ENCODE results near the gene CGB2. TPM values are rescaled to one million over a fixed set of nuclear protein-coding genes. Genes with fewer than 3 reads are reported as not detected.

Gene CGB2
- total and polyA plus RNA-seq, 4 experiments from 2014 or later = not detected

DNA sequence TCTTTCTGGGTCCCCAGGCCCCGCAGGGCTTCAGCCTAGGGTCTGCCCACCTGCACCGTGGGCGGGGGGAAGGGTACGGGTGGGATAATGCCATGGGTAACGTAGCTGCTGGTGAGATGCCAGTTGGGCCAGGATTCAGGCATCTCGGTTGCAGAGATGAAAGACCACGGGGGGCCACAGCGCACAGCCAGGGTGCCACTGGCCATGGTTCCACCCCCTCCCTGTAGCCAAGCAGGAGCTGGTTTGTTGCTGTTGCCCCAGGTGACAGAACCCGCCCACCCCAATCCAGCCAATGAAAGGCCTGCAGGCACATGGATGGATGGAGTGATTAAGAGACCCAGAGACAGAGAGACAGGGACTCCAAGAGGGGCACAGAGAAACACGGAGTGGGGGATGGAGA lies 26.9 kb downstream of the CGB2 start:
- intact Hi-C loops (cut with micrococcal nuclease) = loop anchor here (10.0 kb wide), 1 partner anchor 64 kb away; the partner anchor contains the start of genes GYS1 and RUVBL2
- no peak overlapping the region for H3K27ac Mint-ChIP-seq
- ChIA-PET POLR2A (ENCODE audit: partially characterized antibody) (interaction anchor here (2.1 kb wide), 1 partner anchor 65 kb away, joined by 8 read pairs; the partner anchor contains the start of genes GYS1 and RUVBL2), CTCF (ENCODE audit: partially characterized antibody) (no interaction called here)
- no peak overlapping the region for H3K27ac ChIP-seq (ENCODE audit: low read depth, low read length)
- peaks cover 0 to 3% (median 0%) of the 10 kb centered on the region in 8 donors for H3K9me3 Mint-ChIP-seq
- H3K4me1 ChIP-seq (ENCODE audit: insufficient read depth, low read length) = peaks cover 23% of the 10 kb centered on the region
- H3K36me3 Mint-ChIP-seq = no peaks in the 10 kb centered on the region
- H3K27me3 ChIP-seq (ENCODE audit: insufficient read depth, low read length) = peaks cover 18% of the 10 kb centered on the region
- H3K27me3 Mint-ChIP-seq = peaks cover 17 to 24% of the 10 kb centered on the region in 2 donors
- no peaks in the 10 kb centered on the region for H3K9me3 ChIP-seq (ENCODE audit: control insufficient read depth in 1 of 2, low read length in 2 of 2)
- no peak overlapping the region for H3K4me3 ChIP-seq (ENCODE audit: low read length in 2 of 2)
- H3K4me3 Mint-ChIP-seq = peak overlapping the region in 4 of 8 donors; percentile 86 to 93 (median 90)
- H3K4me1 Mint-ChIP-seq = peaks cover 7 to 27% (median 14%) of the 10 kb centered on the region in 4 donors
- H3K36me3 ChIP-seq (ENCODE audit: insufficient read depth, low read length) = no peaks in the 10 kb centered on the region
- no peak for DNase-seq

DNA sequence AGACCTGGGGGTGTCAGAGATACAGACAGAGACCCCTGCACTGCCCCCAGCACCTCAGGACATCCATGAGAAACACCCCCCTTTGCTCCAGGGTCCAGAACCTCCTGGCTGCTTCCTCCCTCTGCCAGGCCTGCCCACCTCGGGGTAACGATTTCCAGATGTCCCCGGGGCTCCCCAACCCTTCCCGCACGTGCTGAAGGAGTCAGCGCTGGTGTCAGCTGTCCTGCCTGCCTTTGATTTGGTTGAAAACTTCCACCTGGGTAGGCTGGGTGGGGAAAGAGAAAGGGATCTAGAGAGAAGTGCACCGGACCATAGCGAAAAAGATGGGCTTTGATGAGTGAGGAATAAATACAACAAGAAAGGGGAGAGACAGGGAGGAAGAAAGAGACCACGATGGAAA lies 27.4 kb downstream of the CGB2 start:
- H3K4me3 ChIP-seq (ENCODE audit: low read length in 2 of 2) = no peak overlapping the region
- H3K4me1 ChIP-seq (ENCODE audit: insufficient read depth, low read length) = peaks cover 23% of the 10 kb centered on the region
- H3K4me1 Mint-ChIP-seq = peaks cover 7 to 27% (median 14%) of the 10 kb centered on the region in 4 donors
- DNase-seq = no peak
- H3K9me3 ChIP-seq (ENCODE audit: control insufficient read depth in 1 of 2, low read length in 2 of 2) = no peaks in the 10 kb centered on the region
- H3K36me3 ChIP-seq (ENCODE audit: insufficient read depth, low read length) = no peaks in the 10 kb centered on the region
- CTCF ChIA-PET (ENCODE audit: partially characterized antibody) = interaction anchor here (0.6 kb wide), 1 partner anchor 716 kb away, joined by 4 read pairs; no protein-coding TSS in a partner anchor
- peaks cover 18 to 24% of the 10 kb centered on the region in 2 donors for H3K27me3 Mint-ChIP-seq
- peaks cover 20% of the 10 kb centered on the region for H3K27me3 ChIP-seq (ENCODE audit: insufficient read depth, low read length)
- no peak overlapping the region for H3K27ac ChIP-seq (ENCODE audit: low read depth, low read length)
- intact Hi-C loops (cut with micrococcal nuclease) = loop anchor here (10.0 kb wide), 1 partner anchor 64 kb away; the partner anchor contains the start of genes GYS1 and RUVBL2
- H3K9me3 Mint-ChIP-seq = peaks cover 0 to 3% (median 0%) of the 10 kb centered on the region in 8 donors
- H3K36me3 Mint-ChIP-seq = no peaks in the 10 kb centered on the region
- POLR2A ChIA-PET (ENCODE audit: partially characterized antibody) = interaction anchor here (2.1 kb wide), 1 partner anchor 66 kb away, joined by 8 read pairs; the partner anchor contains the start of genes GYS1 and RUVBL2
- H3K27ac Mint-ChIP-seq = peak overlapping the region in 1 of 7 donors; percentile 77
- H3K4me3 Mint-ChIP-seq = peak overlapping the region in 1 of 8 donors; percentile 36

DNA sequence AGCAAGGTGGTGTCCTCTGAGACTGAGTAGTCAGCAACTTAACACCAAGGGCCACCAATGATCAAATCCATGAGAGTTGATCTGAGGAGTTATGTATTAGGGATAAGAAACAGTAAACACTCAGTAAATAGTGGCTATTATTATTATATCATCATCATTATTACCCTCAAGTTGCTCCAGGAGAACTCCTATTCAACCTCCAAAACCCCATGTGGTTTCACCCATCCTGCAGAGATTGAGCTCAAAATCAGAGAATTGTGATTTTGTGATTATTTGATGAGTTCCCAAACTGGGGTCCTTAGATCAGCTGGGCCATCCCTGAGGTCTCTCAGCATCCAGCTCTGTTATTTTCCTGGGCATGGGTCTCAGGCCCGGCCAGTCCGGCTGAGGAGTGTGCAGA lies 29.3 kb downstream of the CGB2 start:
- intact Hi-C loops (cut with micrococcal nuclease) = no loop called here
- Histone ChIP-seq H3K9me3 (ENCODE audit: control insufficient read depth in 1 of 2, low read length in 2 of 2) (no peaks in the 10 kb centered on the region), H3K4me1 (ENCODE audit: insufficient read depth, low read length) (peaks cover 21% of the 10 kb centered on the region), H3K36me3 (ENCODE audit: insufficient read depth, low read length) (no peaks in the 10 kb centered on the region), H3K27me3 (ENCODE audit: insufficient read depth, low read length) (peaks cover 25% of the 10 kb centered on the region), H3K4me3 (ENCODE audit: low read length in 2 of 2) (no peak overlapping the region), H3K27ac (ENCODE audit: low read depth, low read length) (no peak overlapping the region)
- no peak overlapping the region for H3K4me3 Mint-ChIP-seq
- peaks cover 0 to 3% (median 0%) of the 10 kb centered on the region in 8 donors for H3K9me3 Mint-ChIP-seq
- H3K27me3 Mint-ChIP-seq = peaks cover 20 to 29% of the 10 kb centered on the region in 2 donors
- H3K27ac Mint-ChIP-seq = no peak overlapping the region
- ChIA-PET POLR2A (ENCODE audit: partially characterized antibody) (no interaction called here), CTCF (ENCODE audit: partially characterized antibody) (no interaction called here)
- DNase-seq = no peak
- H3K4me1 Mint-ChIP-seq = peaks cover 7 to 22% (median 15%) of the 10 kb centered on the region in 4 donors
- no peaks in the 10 kb centered on the region for H3K36me3 Mint-ChIP-seq

DNA sequence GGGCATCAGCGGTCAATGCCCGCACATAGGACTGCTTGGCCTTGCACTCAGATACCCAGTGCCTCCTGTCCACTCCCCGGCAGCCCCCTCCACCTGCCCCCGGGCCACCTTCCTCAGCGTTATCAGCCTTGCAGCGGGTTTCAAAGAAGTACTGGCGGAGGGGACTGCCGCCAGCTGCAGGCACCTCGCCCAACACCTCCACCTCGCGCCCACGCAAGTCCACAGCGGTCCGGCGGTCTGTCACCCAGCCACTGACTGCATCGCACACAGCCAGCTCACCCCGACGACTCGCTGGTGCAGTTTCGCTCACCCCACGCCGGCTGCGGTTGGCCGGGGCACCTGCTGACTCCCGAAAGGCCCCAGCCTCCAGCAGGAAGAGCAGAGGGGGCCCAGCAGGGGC lies 29.8 kb downstream of the CGB2 start:
- Histone ChIP-seq H3K4me3 (ENCODE audit: low read length in 2 of 2) (no peak overlapping the region), H3K36me3 (ENCODE audit: insufficient read depth, low read length) (no peaks in the 10 kb centered on the region), H3K27ac (ENCODE audit: low read depth, low read length) (no peak overlapping the region), H3K9me3 (ENCODE audit: control insufficient read depth in 1 of 2, low read length in 2 of 2) (no peaks in the 10 kb centered on the region), H3K4me1 (ENCODE audit: insufficient read depth, low read length) (peaks cover 17% of the 10 kb centered on the region), H3K27me3 (ENCODE audit: insufficient read depth, low read length) (peaks cover 25% of the 10 kb centered on the region)
- H3K4me1 Mint-ChIP-seq = peaks cover 7 to 22% (median 13%) of the 10 kb centered on the region in 4 donors
- peaks cover 0 to 3% (median 0%) of the 10 kb centered on the region in 8 donors for H3K9me3 Mint-ChIP-seq
- no peaks in the 10 kb centered on the region for H3K36me3 Mint-ChIP-seq
- intact Hi-C loops (cut with micrococcal nuclease) = no loop called here
- peaks cover 22 to 34% of the 10 kb centered on the region in 2 donors for H3K27me3 Mint-ChIP-seq
- POLR2A ChIA-PET (ENCODE audit: partially characterized antibody) = no interaction called here
- no peak overlapping the region for H3K4me3 Mint-ChIP-seq
- no peak for DNase-seq
- CTCF ChIA-PET (ENCODE audit: partially characterized antibody) = no interaction called here
- H3K27ac Mint-ChIP-seq = no peak overlapping the region

DNA sequence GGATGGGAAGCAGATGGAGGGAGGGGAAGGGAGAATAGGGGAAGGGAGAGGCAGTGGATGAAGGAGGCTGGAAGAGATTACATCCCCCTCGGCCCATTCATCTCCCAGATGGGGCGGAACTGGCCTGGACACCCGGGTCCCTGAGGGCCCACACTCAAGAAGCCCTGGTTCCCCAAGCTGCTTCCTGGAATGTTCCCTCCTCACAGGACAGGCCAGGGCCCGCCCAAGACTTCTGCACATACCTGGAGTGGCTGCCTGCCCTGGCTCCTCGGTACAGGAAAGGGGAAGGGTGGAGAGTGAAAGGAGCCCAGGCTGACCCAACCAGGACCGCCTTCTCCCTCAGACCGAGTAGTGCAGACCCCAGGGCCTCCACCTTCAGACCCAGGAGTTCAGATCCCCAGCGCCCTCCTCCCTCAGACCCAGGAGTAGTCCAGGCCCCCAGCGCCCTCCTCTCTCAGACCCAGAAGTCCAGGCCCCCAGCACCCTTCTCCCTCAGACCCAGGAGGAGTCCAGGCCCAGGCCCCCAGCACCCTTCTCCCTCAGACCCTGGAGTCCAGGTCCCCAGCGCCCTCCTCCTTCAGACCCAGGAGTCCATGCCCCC lies 32.4 kb downstream of the CGB2 start:
- no peak for DNase-seq
- no peaks in the 10 kb centered on the region for H3K4me1 ChIP-seq (ENCODE audit: insufficient read depth, low read length)
- CTCF ChIA-PET (ENCODE audit: partially characterized antibody) = interaction anchor here (1.4 kb wide), 1 partner anchor 42 kb away, joined by 3 read pairs; no protein-coding TSS in a partner anchor
- no peaks in the 10 kb centered on the region for H3K36me3 Mint-ChIP-seq
- peaks cover 0 to 5% (median 0%) of the 10 kb centered on the region in 4 donors for H3K4me1 Mint-ChIP-seq
- no peaks in the 10 kb centered on the region for H3K9me3 ChIP-seq (ENCODE audit: control insufficient read depth in 1 of 2, low read length in 2 of 2)
- H3K36me3 ChIP-seq (ENCODE audit: insufficient read depth, low read length) = no peaks in the 10 kb centered on the region
- no peak overlapping the region for H3K27ac Mint-ChIP-seq
- POLR2A ChIA-PET (ENCODE audit: partially characterized antibody) = no interaction called here
- H3K27me3 ChIP-seq (ENCODE audit: insufficient read depth, low read length) = peaks cover 8% of the 10 kb centered on the region
- no peak overlapping the region for H3K27ac ChIP-seq (ENCODE audit: low read depth, low read length)
- intact Hi-C loops (cut with micrococcal nuclease) = no loop called here
- peaks cover 22 to 37% of the 10 kb centered on the region in 2 donors for H3K27me3 Mint-ChIP-seq
- peaks cover 0 to 4% (median 0%) of the 10 kb centered on the region in 8 donors for H3K9me3 Mint-ChIP-seq
- peak overlapping the region in 2 of 8 donors; percentile 43 to 52 for H3K4me3 Mint-ChIP-seq
- no peak overlapping the region for H3K4me3 ChIP-seq (ENCODE audit: low read length in 2 of 2)

DNA sequence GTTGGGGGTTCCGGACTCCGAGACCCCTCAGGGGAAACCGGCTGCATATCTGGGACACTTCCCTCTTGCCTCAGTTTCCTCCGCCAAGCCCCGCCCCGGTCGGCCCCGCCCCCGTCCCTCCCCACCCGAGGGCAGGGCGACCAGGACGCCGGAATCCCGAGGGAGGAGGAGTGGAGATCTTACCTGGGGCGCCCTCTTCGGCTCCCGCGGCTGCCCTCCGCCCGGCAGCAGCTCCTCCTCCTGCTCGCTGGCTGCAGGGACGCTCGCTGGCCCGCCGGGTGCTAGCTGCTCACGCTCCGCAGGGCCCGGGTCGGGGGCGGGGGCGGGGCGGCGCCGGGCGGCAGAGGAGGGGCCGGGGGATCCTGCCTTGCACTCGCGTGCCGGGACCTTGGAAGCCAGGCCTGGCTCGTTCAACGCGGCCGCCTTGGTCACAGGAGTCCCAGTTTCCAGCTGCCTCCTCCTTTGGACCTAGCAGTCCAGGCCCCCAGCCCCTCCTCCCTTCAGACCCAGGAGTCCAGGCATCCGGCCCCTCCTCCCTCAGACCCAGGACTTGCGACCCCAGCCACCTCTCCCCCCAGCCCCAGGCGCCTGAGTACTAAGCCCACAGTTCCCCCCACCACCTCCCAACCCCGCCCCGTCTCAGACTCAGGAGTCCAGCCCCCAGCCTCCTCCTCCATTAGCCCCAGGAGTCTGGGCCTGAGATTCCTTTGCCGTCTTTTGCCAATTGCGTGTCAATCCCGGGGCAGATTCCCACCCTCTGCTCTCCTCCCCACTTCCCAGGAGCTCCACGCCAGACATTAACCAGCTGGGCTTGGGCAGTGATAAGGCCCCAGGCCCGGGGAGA lies 33.3 kb downstream of the CGB2 start, which contains the start of gene NTF4:
NTF4 (minus strand) TSS at position 51 of the 844 bp plus-strand sequence. CDS start 2,821 bp downstream, outside the sequence.
- Histone ChIP-seq H3K9me3 (ENCODE audit: control insufficient read depth in 1 of 2, low read length in 2 of 2) (no peaks in the 10 kb centered on the region), H3K36me3 (ENCODE audit: insufficient read depth, low read length) (no peaks in the 10 kb centered on the region), H3K4me1 (ENCODE audit: insufficient read depth, low read length) (no peaks in the 10 kb centered on the region), H3K27me3 (ENCODE audit: insufficient read depth, low read length) (peaks cover 7% of the 10 kb centered on the region), H3K4me3 (ENCODE audit: low read length in 2 of 2) (no peak within 1 kb of the TSS), H3K27ac (ENCODE audit: low read depth, low read length) (no peak within 1 kb of the TSS)
- Mint-ChIP-seq H3K27ac (peak within 1 kb of the TSS in 2 of 7 donors; percentile 6 to 31), H3K9me3 (peaks cover 0 to 6% (median 3%) of the 10 kb centered on the region in 8 donors), H3K27me3 (peaks cover 25 to 37% of the 10 kb centered on the region in 2 donors), H3K4me3 (peak within 1 kb of the TSS in 2 of 8 donors; percentile 43 to 52), H3K4me1 (peaks cover 0 to 5% (median 0%) of the 10 kb centered on the region in 4 donors), H3K36me3 (no peaks in the 10 kb centered on the region)
- ChIA-PET CTCF (ENCODE audit: partially characterized antibody) (interaction anchor here (1.4 kb wide), 1 partner anchor 41 kb away, joined by 3 read pairs; no protein-coding TSS in a partner anchor), POLR2A (ENCODE audit: partially characterized antibody) (no interaction called here)
- intact Hi-C loops (cut with micrococcal nuclease) = no loop called here
- no peak for DNase-seq

Measured in CD4-positive, alpha-beta memory T cell (primary cell).